ENCODE data around the gene AGBL1.
"Not testable (repeated sequence)": the region's sequence is repeated elsewhere in the genome, so short reads cannot be mapped to it uniquely, and the experiment has no call there.

AGBL1 gene

GRCh38 chr15:86522721-86523120 lies 443.1 kb downstream of the AGBL1 start:
- DNase-seq (ENCODE audit: low read depth): no peak

- no peak for DNase-seq (ENCODE audit: low read depth)
Observed at GRCh38 chr15:86526938-86527690, 447.4 kb downstream of the AGBL1 start.

- DNase-seq (ENCODE audit: low read depth): not testable (repeated sequence)
Observed at GRCh38 chr15:86528094-86528493, 448.4 kb downstream of the AGBL1 start.

GRCh38 chr15:86538141-86538540 lies 458.5 kb downstream of the AGBL1 start:
- DNase-seq (ENCODE audit: low read depth): no peak

GRCh38 chr15:86540840-86541467 lies 461.3 kb downstream of the AGBL1 start:
- no peak for DNase-seq (ENCODE audit: low read depth)

GRCh38 chr15:86541540-86541939 lies 461.9 kb downstream of the AGBL1 start:
- DNase-seq (ENCODE audit: low read depth): no peak

- no peak for DNase-seq (ENCODE audit: low read depth)
Observed at GRCh38 chr15:86550075-86550474, 470.4 kb downstream of the AGBL1 start.

GRCh38 chr15:86553108-86553507 lies 473.4 kb downstream of the AGBL1 start:
- no peak for DNase-seq (ENCODE audit: low read depth)

GRCh38 chr15:86555098-86555497 lies 475.4 kb downstream of the AGBL1 start:
- no peak for DNase-seq (ENCODE audit: low read depth)

GRCh38 chr15:86555939-86556338 lies 476.3 kb downstream of the AGBL1 start:
- DNase-seq (ENCODE audit: low read depth): no peak

- no peak for DNase-seq (ENCODE audit: low read depth)
Observed at GRCh38 chr15:86556396-86557017, 476.8 kb downstream of the AGBL1 start.

- DNase-seq (ENCODE audit: low read depth): no peak
Observed at GRCh38 chr15:86557018-86557550, 477.4 kb downstream of the AGBL1 start.

GRCh38 chr15:86558252-86558651 lies 478.6 kb downstream of the AGBL1 start:
- no peak for DNase-seq (ENCODE audit: low read depth)

- no peak for DNase-seq (ENCODE audit: low read depth)
Observed at GRCh38 chr15:86558686-86559085, 479.0 kb downstream of the AGBL1 start.

GRCh38 chr15:86568378-86568777 lies 488.7 kb downstream of the AGBL1 start:
- DNase-seq (ENCODE audit: low read depth): no peak

GRCh38 chr15:86570738-86571137 lies 491.1 kb downstream of the AGBL1 start:
- DNase-seq (ENCODE audit: low read depth): no peak

GRCh38 chr15:86571873-86572272 lies 492.2 kb downstream of the AGBL1 start:
- no peak for DNase-seq (ENCODE audit: low read depth)

GRCh38 chr15:86572368-86572841 lies 492.7 kb downstream of the AGBL1 start:
- DNase-seq (ENCODE audit: low read depth): no peak

GRCh38 chr15:86573476-86573875 lies 493.8 kb downstream of the AGBL1 start:
- no peak for DNase-seq (ENCODE audit: low read depth)

- DNase-seq (ENCODE audit: low read depth): no peak
Observed at GRCh38 chr15:86588413-86588812, 508.7 kb downstream of the AGBL1 start.

- no peak for DNase-seq (ENCODE audit: low read depth)
Observed at GRCh38 chr15:86590461-86590860, 510.8 kb downstream of the AGBL1 start.

- DNase-seq (ENCODE audit: low read depth): no peak
Observed at GRCh38 chr15:86591158-86591557, 511.5 kb downstream of the AGBL1 start.

Measured in amniotic epithelial cell (primary cell).